ENCODE measurements around the gene EYA2.

EYA2 gene

DNA sequence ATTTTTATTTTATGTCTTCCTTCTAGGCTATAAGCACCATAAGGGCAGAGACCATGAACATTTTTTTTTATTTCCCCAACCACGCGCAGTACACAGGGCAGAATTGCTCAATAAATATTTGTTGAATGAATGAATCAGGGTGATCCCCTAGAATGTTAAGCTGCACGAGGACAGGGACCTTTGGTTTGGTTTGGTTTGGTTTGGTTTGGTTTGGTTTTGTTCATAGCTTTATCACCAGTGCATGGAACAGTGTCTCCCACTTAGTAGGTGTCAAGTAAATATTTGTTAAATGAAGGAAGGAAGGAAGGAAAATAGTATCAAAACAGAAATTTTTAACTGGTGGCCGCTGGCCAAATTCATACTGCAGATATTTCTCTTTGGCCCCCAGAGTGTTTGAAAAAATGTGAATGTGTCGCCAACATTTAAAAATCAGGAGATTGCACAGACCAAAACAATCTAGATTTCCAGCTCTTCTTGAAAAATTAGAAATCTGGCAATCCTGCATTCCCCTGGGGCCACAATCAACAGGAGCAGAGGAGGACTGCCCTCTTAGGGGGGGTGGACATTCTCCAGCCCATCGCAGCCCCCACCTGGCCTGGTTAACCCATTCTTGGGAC, 205.3 kb downstream of the EYA2 start:
- no peak for DNase-seq (ENCODE audit: low read depth in 4 of 4, low spot score in 1 of 4)

GRCh38 chr20:47102629-47103028, 208.0 kb downstream of the EYA2 start:
- no peak for DNase-seq (ENCODE audit: low read depth in 4 of 4, low spot score in 1 of 4)

DNA sequence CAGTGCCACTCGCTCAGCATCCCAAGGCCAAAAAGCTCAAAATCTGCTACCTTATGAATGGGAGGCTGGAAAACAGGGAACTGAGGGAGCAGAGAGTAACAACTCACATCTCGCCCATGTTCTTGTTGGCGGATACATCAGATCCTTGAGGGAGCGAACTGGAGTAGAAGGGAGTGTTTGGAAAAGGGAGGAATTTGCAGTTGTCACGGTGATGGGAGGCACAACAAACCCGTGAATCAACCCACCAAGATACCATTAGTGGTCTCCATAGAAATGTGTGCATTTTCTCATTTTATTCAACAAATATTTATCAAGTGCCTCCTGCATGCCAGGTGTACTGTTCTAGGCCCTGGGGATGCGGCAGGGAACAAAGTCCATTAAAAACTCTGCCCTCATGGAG, 212.1 kb downstream of the EYA2 start:
- DNase-seq (ENCODE audit: low read depth in 4 of 4, low spot score in 1 of 4), result no peak

- no peak for DNase-seq (ENCODE audit: low read depth in 4 of 4, low spot score in 1 of 4)
Observed at GRCh38 chr20:47108994-47109393, 214.4 kb downstream of the EYA2 start.

DNA sequence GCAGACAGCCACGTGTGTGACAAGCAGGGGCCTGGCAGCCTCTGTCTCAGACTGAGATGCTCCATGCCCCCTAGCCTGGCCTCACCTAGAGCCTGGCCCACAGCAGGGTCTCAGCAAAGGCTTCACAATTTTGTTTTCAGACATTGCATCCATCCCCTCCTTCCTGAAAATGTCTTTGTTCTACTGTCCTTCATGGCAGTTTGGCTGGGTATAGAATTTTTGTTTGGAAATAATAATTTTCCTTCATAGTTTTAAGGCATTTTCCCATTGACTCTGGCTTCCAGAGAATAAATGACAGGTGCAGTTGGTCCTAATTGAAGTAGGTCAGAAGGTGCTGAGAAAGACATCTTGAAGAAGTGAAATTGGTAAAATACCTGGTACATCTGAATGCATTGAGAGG, 216.2 kb downstream of the EYA2 start:
- no peak for DNase-seq (ENCODE audit: low read depth in 4 of 4, low spot score in 1 of 4)

GRCh38 chr20:47111576-47111975, 216.9 kb downstream of the EYA2 start:
- DNase-seq (ENCODE audit: low read depth in 4 of 4, low spot score in 1 of 4), result no peak

DNA sequence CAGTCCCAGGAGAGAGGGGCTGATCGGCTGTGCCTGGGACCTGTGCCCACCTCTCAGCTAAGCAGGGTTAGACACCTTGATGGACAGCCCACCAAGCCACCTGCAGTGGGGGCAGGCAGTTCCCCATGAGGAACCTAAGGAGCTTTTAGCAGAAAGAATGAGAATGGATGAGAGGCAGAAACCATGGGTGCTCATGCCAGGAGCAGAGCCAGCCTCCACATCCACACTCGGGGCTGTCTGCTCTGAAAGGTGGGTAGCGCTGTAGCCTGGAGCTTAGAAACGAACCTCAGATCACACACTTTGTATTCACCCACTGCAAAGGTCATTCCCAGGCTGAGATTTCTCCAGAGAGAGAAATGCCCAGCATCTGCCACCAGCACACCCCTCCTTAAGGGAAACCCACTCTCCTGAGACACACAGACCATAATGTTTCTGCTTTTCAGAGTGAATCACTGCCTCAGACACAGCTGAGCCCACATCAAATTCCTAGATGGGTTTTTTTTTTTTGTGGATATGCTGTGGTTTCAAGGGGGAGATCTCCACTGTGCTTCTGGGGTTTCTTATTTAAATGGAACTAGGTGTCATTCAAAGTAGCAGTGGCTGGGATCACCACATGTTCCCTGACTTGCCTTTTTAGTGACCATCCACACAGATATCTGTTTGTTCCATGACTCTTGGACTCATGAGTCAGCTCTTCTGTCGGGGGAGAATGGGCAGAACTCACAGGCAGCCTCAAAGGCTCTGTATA, 218.9 kb downstream of the EYA2 start:
- DNase-seq (ENCODE audit: low read depth in 4 of 4, low spot score in 1 of 4), result no peak

DNA sequence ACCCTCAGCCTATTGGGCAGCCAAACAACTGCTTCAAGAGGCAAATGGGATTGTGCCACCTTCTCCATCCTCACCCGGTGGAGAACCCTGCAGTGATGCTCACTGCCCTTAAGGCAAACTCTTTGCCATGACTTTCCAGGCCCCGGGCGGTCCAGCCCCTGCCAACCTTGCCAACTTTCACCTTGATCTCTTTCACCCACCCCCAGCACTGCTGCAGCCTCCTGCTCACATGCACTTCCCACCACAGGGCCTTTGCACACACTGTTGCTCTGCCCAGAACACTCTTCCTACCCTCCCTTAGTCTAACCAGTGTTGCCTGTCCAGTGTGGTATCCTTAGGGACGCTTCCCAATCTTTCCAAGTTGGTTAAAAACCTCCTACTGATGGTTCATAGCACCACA, 221.1 kb downstream of the EYA2 start:
- DNase-seq (ENCODE audit: low read depth in 4 of 4, low spot score in 1 of 4), result no peak

DNA sequence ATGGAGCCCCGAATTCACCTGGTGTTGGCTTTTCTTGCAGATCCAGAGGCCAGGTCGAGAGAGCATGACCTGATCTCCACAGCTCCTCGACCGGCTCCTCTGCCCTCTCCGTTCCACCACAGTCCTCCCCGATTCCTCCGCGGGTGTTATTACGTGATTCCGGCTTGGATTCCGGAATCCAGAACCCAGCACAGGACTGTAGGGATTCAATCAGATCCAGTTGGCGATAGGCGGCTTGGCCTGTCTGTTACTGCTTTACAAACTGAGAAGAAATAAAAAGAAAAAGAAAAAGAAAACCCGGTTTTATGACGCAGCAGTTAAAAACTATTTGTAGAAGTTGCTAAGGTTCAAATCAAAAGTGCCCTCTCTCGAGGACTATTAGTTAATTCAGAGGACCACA, 222.7 kb downstream of the EYA2 start:
- DNase-seq (ENCODE audit: low read depth in 4 of 4, low spot score in 1 of 4), result no peak

DNA sequence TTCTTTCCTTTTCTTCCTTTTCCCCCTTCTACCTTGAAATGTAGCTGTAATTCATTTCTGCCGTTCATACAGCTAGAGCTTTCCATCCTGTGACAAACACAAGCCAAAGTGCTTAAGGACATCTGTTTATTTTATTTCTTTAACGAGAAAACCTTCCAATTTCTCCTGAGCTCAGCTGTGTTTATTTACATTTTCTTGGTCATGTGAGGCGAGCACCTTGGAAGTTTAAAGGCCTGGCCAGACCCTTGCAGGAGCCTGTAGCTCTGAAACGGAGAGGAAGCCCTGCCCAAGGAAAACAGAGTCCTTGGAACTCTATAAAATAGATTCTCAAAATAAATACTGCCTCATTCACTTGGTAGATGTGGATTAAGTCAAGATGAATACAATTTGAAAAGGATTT, 223.1 kb downstream of the EYA2 start:
- no peak for DNase-seq (ENCODE audit: low read depth in 4 of 4, low spot score in 1 of 4)

DNA sequence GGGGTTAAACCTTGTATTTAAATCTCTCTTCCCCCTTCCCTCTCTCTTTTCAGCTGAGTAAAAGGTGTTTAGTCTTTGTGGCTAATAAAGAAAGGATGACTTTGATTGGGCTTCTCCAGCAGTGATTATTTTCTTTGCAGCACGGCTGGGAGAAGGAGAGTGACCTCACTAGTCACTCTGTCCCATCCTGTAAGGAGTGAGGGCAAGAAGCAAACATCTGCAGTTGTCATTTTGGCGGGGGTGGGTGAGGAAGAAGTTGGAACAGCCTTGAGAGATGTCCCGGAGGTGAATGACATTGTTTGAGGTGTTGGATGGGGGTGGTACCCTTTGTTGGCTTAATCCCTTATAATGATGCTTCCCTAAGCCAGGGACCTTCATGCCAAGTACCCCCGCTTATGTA, 223.6 kb downstream of the EYA2 start:
- DNase-seq (ENCODE audit: low read depth in 4 of 4, low spot score in 1 of 4), result no peak

- no peak for DNase-seq (ENCODE audit: low read depth in 4 of 4, low spot score in 1 of 4)
Observed at GRCh38 chr20:47118641-47119040, 224.0 kb downstream of the EYA2 start.

GRCh38 chr20:47120346-47120936, 225.8 kb downstream of the EYA2 start:
- no peak for DNase-seq (ENCODE audit: low read depth in 4 of 4, low spot score in 1 of 4)

DNA sequence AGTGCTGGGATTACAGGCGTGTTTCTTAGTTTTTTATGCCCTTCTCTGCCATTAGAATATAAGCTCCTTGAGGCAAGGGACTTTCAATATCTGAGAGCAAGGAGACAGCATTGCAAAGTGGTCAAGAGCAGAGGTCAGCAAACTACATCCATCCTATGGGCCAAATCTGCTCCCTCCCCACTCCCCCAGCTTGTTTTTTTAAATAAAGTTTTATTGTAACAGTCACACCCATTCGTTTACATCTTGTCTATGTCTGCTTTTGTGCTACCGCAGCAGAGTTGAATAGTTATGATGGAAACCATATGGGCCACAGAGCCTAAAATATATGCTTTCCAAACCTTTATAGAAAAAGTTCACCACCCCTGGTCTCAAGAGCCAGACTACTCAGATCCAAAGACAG, 227.9 kb downstream of the EYA2 start:
- DNase-seq (ENCODE audit: low read depth in 4 of 4, low spot score in 1 of 4), result no peak

- DNase-seq (ENCODE audit: low read depth in 4 of 4, low spot score in 1 of 4), result no peak
Observed at GRCh38 chr20:47124181-47124717, 229.6 kb downstream of the EYA2 start.

DNA sequence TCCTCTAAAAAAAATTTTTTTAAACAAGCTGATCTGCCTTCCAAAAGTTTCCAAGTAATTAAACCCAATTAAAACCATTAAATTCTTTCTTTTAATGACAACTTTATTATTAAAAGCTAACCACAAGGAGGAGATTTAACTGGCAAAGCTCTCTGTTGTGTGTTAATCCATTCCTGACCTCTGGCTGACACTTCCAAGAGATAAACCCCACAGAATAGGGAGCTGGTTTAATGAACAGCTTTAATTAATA, 230.8 kb downstream of the EYA2 start:
- DNase-seq (ENCODE audit: low read depth in 4 of 4, low spot score in 1 of 4), result no peak

DNA sequence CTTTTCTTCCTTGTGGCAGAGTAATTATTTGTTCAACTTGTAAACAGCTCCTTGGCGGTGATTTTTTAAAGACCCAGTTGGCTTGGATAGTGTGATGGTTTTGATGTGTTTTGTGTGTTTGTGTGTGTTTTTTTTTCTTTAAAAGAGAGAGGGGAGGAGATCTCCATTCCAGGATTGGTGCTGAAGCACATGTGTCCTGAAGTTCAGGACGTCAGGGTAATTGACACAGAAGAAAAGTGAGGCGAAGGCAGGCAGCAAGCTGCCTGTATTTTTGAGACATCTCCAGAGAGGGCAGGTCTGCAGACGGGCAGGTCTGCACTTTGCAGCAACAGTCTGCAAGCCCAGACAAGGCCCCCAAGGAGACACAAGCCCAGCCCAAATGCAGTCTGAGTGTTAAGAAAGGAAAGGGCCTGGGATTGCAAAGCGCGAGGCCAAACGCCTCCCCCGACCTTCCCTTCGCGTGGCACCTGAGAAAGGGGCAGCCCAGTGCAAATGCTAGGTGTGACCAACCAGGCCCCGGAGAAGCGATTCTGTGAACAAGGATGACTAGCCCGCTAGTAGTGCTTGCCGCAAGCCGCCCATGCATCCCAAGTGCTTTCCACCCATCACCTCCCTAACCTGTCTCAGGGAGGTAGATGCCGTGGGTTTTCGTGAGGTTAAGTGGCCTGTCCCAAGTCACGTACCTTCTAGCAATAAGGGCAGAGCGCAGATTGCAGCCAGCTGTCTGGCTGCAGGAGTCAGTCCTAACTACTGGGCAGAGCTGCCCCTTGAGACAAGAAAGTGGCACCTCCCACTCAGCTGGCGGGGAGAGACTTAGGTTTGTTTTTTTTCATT, 231.3 kb downstream of the EYA2 start:
- DNase-seq (ENCODE audit: low read depth in 4 of 4, low spot score in 1 of 4), result no peak

DNA sequence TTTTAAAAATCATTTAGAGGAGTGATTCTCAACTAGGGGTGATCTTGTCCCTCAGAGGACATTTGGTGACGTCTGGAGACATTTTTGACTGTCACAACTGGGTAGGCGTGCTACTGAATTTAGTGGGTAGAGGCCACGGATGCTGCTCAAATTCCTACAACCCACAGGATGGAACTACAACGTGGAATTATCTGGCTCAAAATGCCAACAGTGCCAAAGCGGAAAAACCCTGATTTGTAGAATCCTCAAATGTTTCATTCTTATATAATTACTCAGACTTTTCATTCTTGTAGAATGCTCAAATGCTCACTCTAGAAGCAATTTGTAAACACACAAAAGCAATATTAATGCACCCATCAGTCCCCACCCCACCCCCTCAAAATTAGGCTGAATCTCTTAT, 232.1 kb downstream of the EYA2 start:
- DNase-seq (ENCODE audit: low read depth in 4 of 4, low spot score in 1 of 4), result no peak

GRCh38 chr20:47127546-47127945, 232.9 kb downstream of the EYA2 start:
- DNase-seq (ENCODE audit: low read depth in 4 of 4, low spot score in 1 of 4), result no peak

- DNase-seq (ENCODE audit: low read depth in 4 of 4, low spot score in 1 of 4), result no peak
Observed at GRCh38 chr20:47127999-47128398, 233.4 kb downstream of the EYA2 start.

- no peak for DNase-seq (ENCODE audit: low read depth in 4 of 4, low spot score in 1 of 4)
Observed at GRCh38 chr20:47129306-47129705, 234.7 kb downstream of the EYA2 start.

Measured in stimulated activated CD4-positive, alpha-beta T cell treated with anti-CD3 and anti-CD28 coated beads, Interleukin-1b, Interleukin-23, amount 100 ng/mL, for 24 hours (primary cell).